ENCODE measurements around the gene OXER1. TPM values are rescaled to one million over a fixed set of nuclear protein-coding genes. Genes with fewer than 3 reads are reported as not detected.

The OXER1 gene
- total and polyA plus RNA-seq, 5 experiments from 2014 or later = 0.20 to 0.22 (median 0.22) TPM; not detected in 2

- peak overlapping the region in 2 of 10 donors; percentile 9 to 24 for H3K4me3 Mint-ChIP-seq
- H3K27me3 Mint-ChIP-seq = no peaks in the 10 kb centered on the region
- POLR2A ChIA-PET = interaction anchor here (2.7 kb wide), 1 partner anchor 9 kb away, joined by 41 read pairs; no protein-coding TSS in a partner anchor
- no peak for DNase-seq
- H3K4me1 Mint-ChIP-seq = peaks cover 12 to 19% (median 15%) of the 10 kb centered on the region in 4 donors
- no peaks in the 10 kb centered on the region for H3K36me3 Mint-ChIP-seq
- ATAC-seq = no peak
- no peaks in the 10 kb centered on the region for H3K9me3 Mint-ChIP-seq
- H3K27ac Mint-ChIP-seq = peak overlapping the region in 2 of 10 donors; percentile 4 to 70
These were observed 37.4 kb upstream of the OXER1 start for GRCh38 chr2:42801381-42801780.

- Mint-ChIP-seq H3K4me1 (peaks cover 12 to 22% (median 15%) of the 10 kb centered on the region in 4 donors), H3K27me3 (no peaks in the 10 kb centered on the region), H3K4me3 (peak overlapping the region in 3 of 10 donors; percentile 49 to 60 (median 51)), H3K27ac (peak overlapping the region in 2 of 10 donors; percentile 20 to 45), H3K9me3 (no peaks in the 10 kb centered on the region), H3K36me3 (no peaks in the 10 kb centered on the region)
- DNase-seq = no peak
- POLR2A ChIA-PET = interaction anchor here (2.7 kb wide), 1 partner anchor 10 kb away, joined by 41 read pairs; no protein-coding TSS in a partner anchor
- ATAC-seq = no peak
These were observed 37.0 kb upstream of the OXER1 start for GRCh38 chr2:42800981-42801380.

- Mint-ChIP-seq H3K9me3 (no peaks in the 10 kb centered on the region), H3K36me3 (no peaks in the 10 kb centered on the region), H3K4me1 (peaks cover 14 to 26% (median 17%) of the 10 kb centered on the region in 4 donors), H3K27me3 (no peaks in the 10 kb centered on the region), H3K4me3 (peak overlapping the region in 5 of 10 donors; percentile 30 to 60 (median 49)), H3K27ac (peak overlapping the region in 4 of 10 donors; percentile 11 to 45 (median 32))
- POLR2A ChIA-PET = interaction anchor here (2.7 kb wide), 1 partner anchor 10 kb away, joined by 41 read pairs; no protein-coding TSS in a partner anchor
- peak; percentile 65 to 67 for ATAC-seq
- DNase-seq = peak in 2 of 10 donors; percentile 30 to 32
These were observed 36.6 kb upstream of the OXER1 start for GRCh38 chr2:42800461-42800962.

- no peaks in the 10 kb centered on the region for H3K36me3 Mint-ChIP-seq
- peaks cover 14 to 27% (median 18%) of the 10 kb centered on the region in 4 donors for H3K4me1 Mint-ChIP-seq
- H3K4me3 Mint-ChIP-seq = no peak overlapping the region
- DNase-seq (no peak), ATAC-seq (no peak)
- no peaks in the 10 kb centered on the region for H3K9me3 Mint-ChIP-seq
- H3K27ac Mint-ChIP-seq = no peak overlapping the region
- POLR2A ChIA-PET = interaction anchor here (2.7 kb wide), 1 partner anchor 11 kb away, joined by 41 read pairs; no protein-coding TSS in a partner anchor
- H3K27me3 Mint-ChIP-seq = no peaks in the 10 kb centered on the region
These were observed 35.9 kb upstream of the OXER1 start for GRCh38 chr2:42799881-42800280.

GRCh38 chr2:42797281-42797680 is 33.3 kb upstream of the OXER1 start:
- Mint-ChIP-seq H3K36me3 (no peaks in the 10 kb centered on the region), H3K4me1 (peaks cover 26 to 41% (median 32%) of the 10 kb centered on the region in 4 donors)
- POLR2A ChIA-PET = interaction anchor here (1.8 kb wide), 1 partner anchor 13 kb away, joined by 8 read pairs; no protein-coding TSS in a partner anchor

GRCh38 chr2:42796427-42797248 is 32.7 kb upstream of the OXER1 start:
- ATAC-seq (no peak), DNase-seq (no peak)
- Mint-ChIP-seq H3K4me1 (peaks cover 31 to 44% (median 37%) of the 10 kb centered on the region in 4 donors), H3K9me3 (no peaks in the 10 kb centered on the region), H3K4me3 (peak overlapping the region in 1 of 10 donors; percentile 70), H3K27ac (peak overlapping the region in 2 of 10 donors; percentile 3 to 11), H3K36me3 (no peaks in the 10 kb centered on the region), H3K27me3 (peaks cover 0 to 11% (median 5%) of the 10 kb centered on the region in 5 donors)
- POLR2A ChIA-PET = interaction anchor here (0.6 to 1.8 kb wide), 2 partner anchors 14 to 19 kb away, joined by 6 to 8 read pairs; no protein-coding TSS in a partner anchor

More at GRCh38 chr2:42797281-42797680, 33.3 kb upstream of the OXER1 start:
- Mint-ChIP-seq H3K27me3 (peaks cover 0 to 6% (median 0%) of the 10 kb centered on the region in 5 donors), H3K27ac (no peak overlapping the region), H3K4me3 (no peak overlapping the region), H3K9me3 (no peaks in the 10 kb centered on the region)
- ATAC-seq = no peak
- DNase-seq = no peak

- POLR2A ChIA-PET = interaction anchor here (0.5 to 1.8 kb wide), 3 partner anchors 14 to 1358 kb away, joined by 3 to 8 read pairs (median 6); no protein-coding TSS in a partner anchor
- no peak for ATAC-seq
- Mint-ChIP-seq H3K36me3 (peaks cover 0 to 3% (median 0%) of the 10 kb centered on the region in 3 donors), H3K9me3 (peaks cover 0 to 2% (median 0%) of the 10 kb centered on the region in 9 donors), H3K4me1 (peaks cover 28 to 43% (median 37%) of the 10 kb centered on the region in 4 donors), H3K27ac (peak overlapping the region in 4 of 10 donors; percentile 7 to 53 (median 29)), H3K4me3 (peak overlapping the region in 1 of 10 donors; percentile 1), H3K27me3 (peaks cover 6 to 19% (median 13%) of the 10 kb centered on the region in 5 donors)
- DNase-seq = no peak
These were observed 31.9 kb upstream of the OXER1 start for GRCh38 chr2:42795841-42796301.

GRCh38 chr2:42795275-42795674 is 31.3 kb upstream of the OXER1 start:
- POLR2A ChIA-PET = interaction anchor here (1.8 kb wide), 1 partner anchor 15 kb away, joined by 8 read pairs; no protein-coding TSS in a partner anchor
- peaks cover 24 to 39% (median 31%) of the 10 kb centered on the region in 4 donors for H3K4me1 Mint-ChIP-seq
- H3K27ac Mint-ChIP-seq = peak overlapping the region in 1 of 10 donors; percentile 7
- peaks cover 0 to 2% (median 0%) of the 10 kb centered on the region in 9 donors for H3K9me3 Mint-ChIP-seq
- ATAC-seq (no peak), DNase-seq (no peak)
- H3K4me3 Mint-ChIP-seq = no peak overlapping the region
- peaks cover 8 to 24% (median 17%) of the 10 kb centered on the region in 5 donors for H3K27me3 Mint-ChIP-seq
- peaks cover 0 to 3% (median under 1%) of the 10 kb centered on the region in 3 donors for H3K36me3 Mint-ChIP-seq

DNA sequence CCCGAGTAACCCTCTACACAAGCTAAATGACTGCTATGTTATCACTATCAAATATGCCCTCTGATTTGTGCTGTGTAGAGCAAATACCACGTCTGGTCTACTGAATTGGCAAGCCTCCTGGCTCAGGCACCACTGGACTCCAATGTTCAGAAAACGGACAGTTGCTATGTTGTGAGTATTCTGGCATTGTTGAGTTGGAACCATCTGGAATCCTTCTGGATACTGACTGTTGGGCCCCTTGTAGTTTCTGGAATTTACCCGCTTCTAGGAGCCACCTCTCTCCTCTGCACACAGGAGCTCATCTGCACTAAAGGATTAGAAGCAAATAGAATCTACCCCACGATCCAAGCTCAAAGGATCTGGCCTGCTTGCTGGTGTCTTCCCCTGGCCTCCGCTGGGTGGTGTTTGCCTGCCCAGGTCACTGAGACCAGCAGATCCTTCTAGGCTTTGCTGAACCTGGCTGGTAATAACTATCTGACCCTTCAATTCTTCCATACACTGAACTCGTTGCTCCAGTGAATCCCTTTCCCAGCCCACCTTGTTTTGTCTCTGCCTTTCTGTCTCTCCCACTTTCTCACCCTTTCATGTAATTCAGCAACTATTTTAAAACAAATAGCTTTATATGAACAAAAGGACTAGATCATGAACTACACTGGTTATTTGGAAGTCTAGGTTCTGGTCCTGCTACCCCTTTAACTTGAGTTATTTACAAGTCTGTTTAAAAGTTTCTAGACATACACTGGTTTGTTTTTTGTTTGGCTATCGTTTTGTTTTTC is 30.5 kb upstream of the OXER1 start:
- Mint-ChIP-seq H3K27me3 (peaks cover 13 to 30% (median 22%) of the 10 kb centered on the region in 5 donors), H3K4me3 (peak overlapping the region in 7 of 10 donors; percentile 15 to 86 (median 66))

DNA sequence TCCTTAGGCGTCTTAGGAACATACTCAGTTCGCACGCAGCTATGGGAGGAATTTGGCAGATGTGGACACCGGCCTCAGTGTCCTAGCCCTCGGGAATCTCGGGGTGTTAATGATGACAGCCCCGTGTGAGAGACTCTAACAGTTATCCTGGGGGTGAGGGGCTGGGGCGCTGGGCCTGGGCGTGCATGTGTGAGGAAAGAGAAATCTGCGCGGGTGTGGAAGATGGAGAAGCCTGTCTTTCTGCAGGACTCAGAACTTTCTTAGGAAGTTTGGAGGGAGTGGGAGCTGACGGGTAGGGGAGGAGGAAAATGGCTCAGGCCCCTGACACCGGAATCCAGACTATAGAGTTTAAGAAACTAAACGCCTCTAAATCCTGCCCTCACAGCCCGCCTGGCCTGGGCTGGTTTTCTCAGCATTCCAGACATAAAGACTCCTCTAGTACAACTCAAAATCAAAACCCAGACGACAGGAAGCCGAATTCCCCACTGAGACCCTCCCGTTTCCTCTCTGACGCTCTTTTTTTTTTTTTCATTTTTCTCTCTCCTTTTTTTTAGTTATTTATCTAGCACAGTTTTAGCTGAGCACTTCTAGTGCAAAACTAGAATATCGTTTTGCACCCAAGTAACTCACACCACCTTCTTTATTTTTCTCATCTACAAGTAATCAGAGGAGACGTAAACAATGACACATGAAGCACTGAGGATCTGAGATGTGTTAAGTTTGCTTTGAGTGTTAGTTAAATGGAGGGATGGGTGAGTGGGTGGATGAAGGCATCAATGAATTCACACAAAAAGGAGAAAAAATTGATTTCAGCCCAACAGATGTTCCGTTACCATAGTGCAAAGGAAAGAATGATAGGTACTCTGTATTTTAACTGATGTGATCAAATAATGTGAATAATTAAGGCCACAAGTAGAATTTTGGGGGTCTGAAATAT is 29.7 kb upstream of the OXER1 start:
- ATAC-seq (peak; percentile 14 to 21), DNase-seq (no peak)
- peak overlapping the region; percentile 61 to 88 (median 82) for H3K4me3 Mint-ChIP-seq

More for the DNA sequence above, 30.5 kb upstream of the OXER1 start:
- ATAC-seq (no peak), DNase-seq (no peak)
- Mint-ChIP-seq H3K27ac (peak overlapping the region in 3 of 10 donors; percentile 13 to 43 (median 43)), H3K9me3 (peaks cover 0 to 2% (median 0%) of the 10 kb centered on the region in 9 donors), H3K4me1 (peaks cover 23 to 37% (median 30%) of the 10 kb centered on the region in 4 donors), H3K36me3 (peaks cover 0 to 3% (median 3%) of the 10 kb centered on the region in 3 donors)
- POLR2A ChIA-PET = interaction anchor here (1.1 to 4.1 kb wide), 2 partner anchors 9 to 16 kb away, joined by 3 to 29 read pairs; no protein-coding TSS in a partner anchor

More for the DNA sequence above, 29.7 kb upstream of the OXER1 start:
- Mint-ChIP-seq H3K27ac (peak overlapping the region in 7 of 10 donors; percentile 31 to 84 (median 66)), H3K4me1 (peaks cover 24 to 37% (median 30%) of the 10 kb centered on the region in 4 donors), H3K9me3 (peaks cover 0 to 2% (median 0%) of the 10 kb centered on the region in 9 donors), H3K36me3 (peaks cover 0 to 3% (median 3%) of the 10 kb centered on the region in 3 donors), H3K27me3 (peaks cover 13 to 33% (median 23%) of the 10 kb centered on the region in 5 donors)
- POLR2A ChIA-PET = interaction anchor here (1.1 to 4.1 kb wide), 3 partner anchors 10 to 17 kb away, joined by 3 to 29 read pairs (median 6); no protein-coding TSS in a partner anchor
